CD4-positive, alpha-beta memory T cell (primary cell): ENCODE results near the gene NOL4L. TPM values are rescaled to one million over a fixed set of nuclear protein-coding genes. Genes with fewer than 3 reads are reported as not detected.

Experiments used
- CTCF ChIA-PET: fragments of 350-600 bp; sonication (Branson Sonifier 250); formaldehyde crosslinking; loops from one replicate; lab custom pipeline; 2021; ENCODE audit warnings: inconsistent platforms; ENCODE audit not compliant: partially characterized antibody; lab: Charles Lee
- POLR2A ChIA-PET: fragments of 350-600 bp; sonication (Branson Sonifier 250); formaldehyde crosslinking; loops from one replicate; lab custom pipeline; 2021; ENCODE audit not compliant: partially characterized antibody; lab: Charles Lee
- DNase-seq, 5 donors: peaks; one replicate each; pipeline versions ENCODE4 v3.0.0 to v3.0.0-alpha.2; 2020 to 2022; ENCODE audit warnings: mixed read lengths in 1 of 5
- H3K27ac ChIP-seq: one replicate; pipeline ENCODE4 v1.7.0; 2013; ENCODE audit warnings: low read depth, low read length
- H3K27me3 ChIP-seq: 2 replicates; pipeline ENCODE4 v1.7.0; 2013; ENCODE audit warnings: mild to moderate bottlenecking, low read length, moderate library complexity; ENCODE audit not compliant: insufficient read depth
- H3K36me3 ChIP-seq: 2 replicates; pipeline ENCODE4 v1.7.0; 2013; ENCODE audit warnings: mild to moderate bottlenecking, low read length, moderate library complexity; ENCODE audit not compliant: insufficient read depth
- H3K4me1 ChIP-seq: 2 replicates; pipeline ENCODE4 v1.7.0; 2013; ENCODE audit warnings: mild to moderate bottlenecking, low read length, moderate library complexity; ENCODE audit not compliant: insufficient read depth
- H3K4me3 ChIP-seq, 2 donors: one replicate each; pipeline ENCODE4 v1.7.0; 2013; ENCODE audit warnings: low read length in 2 of 2, mild to moderate bottlenecking in 1 of 2
- H3K9me3 ChIP-seq, 2 donors: one replicate each; pipeline ENCODE4 v1.7.0; 2013; ENCODE audit warnings: low read length in 2 of 2, control low read depth in 1 of 2; ENCODE audit not compliant: control insufficient read depth in 1 of 2
- H3K27ac Mint-ChIP-seq, 7 donors: one replicate each; pipeline ENCODE4 v1.8.0; 2020 to 2021; ENCODE audit warnings: mixed read lengths in 7 of 7, mild to moderate bottlenecking in 6 of 7, inconsistent platforms in 3 of 7, moderate library complexity in 3 of 7
- H3K27me3 Mint-ChIP-seq, 2 donors: one replicate each; pipeline ENCODE4 v1.8.0; 2020 to 2021; ENCODE audit warnings: mixed read lengths in 2 of 2
- H3K36me3 Mint-ChIP-seq, 2 donors: one replicate each; pipeline ENCODE4 v1.8.0; 2020 to 2021; ENCODE audit warnings: mixed read lengths in 2 of 2, inconsistent platforms in 1 of 2, mild to moderate bottlenecking in 1 of 2
- H3K4me1 Mint-ChIP-seq, 4 donors: one replicate each; pipeline ENCODE4 v1.8.0; 2020 to 2021; ENCODE audit warnings: mixed read lengths in 4 of 4, mild to moderate bottlenecking in 1 of 4
- H3K4me3 Mint-ChIP-seq, 8 donors: one replicate each; pipeline ENCODE4 v1.8.0; 2020 to 2021; ENCODE audit warnings: mixed read lengths in 8 of 8, mild to moderate bottlenecking in 7 of 8, moderate library complexity in 6 of 8, inconsistent platforms in 3 of 8
- H3K9me3 Mint-ChIP-seq, 8 donors: one replicate each; pipeline ENCODE4 v1.8.0; 2020 to 2021; ENCODE audit warnings: mixed read lengths in 8 of 8, mild to moderate bottlenecking in 5 of 8, inconsistent platforms in 3 of 8, moderate library complexity in 1 of 8
- intact Hi-C: fragments of 100-400 bp; cut with micrococcal nuclease; formaldehyde crosslinking; loops from one replicate; pipeline ENCODE4 v1.15.1; 2023
- polyA plus RNA-seq, 2 donors: library from polyadenylated mRNA; unstranded; fragments of 300-500 nt; fragmentation: Illumina TruSeq; gene quantifications; one replicate each; pipeline ENCODE4 v1.2.3, GENCODE V29; 2021
- total RNA-seq, 2 experiments: library from RNA; stranded (reverse); gene quantifications; one replicate each; pipeline ENCODE4 v1.2.3, GENCODE V29; 2021

The NOL4L gene
- total and polyA plus RNA-seq, 4 experiments from 2014 or later, result 7.0 to 74.2 (median 47.5) TPM

- no peaks in the 10 kb centered on the region for H3K4me1 ChIP-seq
- H3K4me3 ChIP-seq, result no peak overlapping the region
- H3K36me3 Mint-ChIP-seq, result peaks cover 18 to 54% of the 10 kb centered on the region in 2 donors
- no peaks in the 10 kb centered on the region for H3K27me3 ChIP-seq
- no peak overlapping the region for H3K4me3 Mint-ChIP-seq
- peaks cover 61% of the 10 kb centered on the region for H3K36me3 ChIP-seq
- no peak for DNase-seq
- H3K27ac ChIP-seq, result no peak overlapping the region
- H3K27me3 Mint-ChIP-seq, result no peaks in the 10 kb centered on the region
- H3K9me3 Mint-ChIP-seq, result peaks cover 0 to 7% (median 0%) of the 10 kb centered on the region in 8 donors
- peaks cover 0 to 6% (median 2%) of the 10 kb centered on the region in 4 donors for H3K4me1 Mint-ChIP-seq
- CTCF ChIA-PET, result no interaction called here
- H3K9me3 ChIP-seq, result no peaks in the 10 kb centered on the region
- intact Hi-C loops, result no loop called here
- peak overlapping the region in 3 of 7 donors; percentile 30 to 85 (median 79) for H3K27ac Mint-ChIP-seq
- POLR2A ChIA-PET, result interaction anchor here (0.7 kb wide), 1 partner anchor 12 kb away, joined by 3 read pairs; no protein-coding TSS in a partner anchor
These were observed 130.7 kb downstream of the NOL4L start for GRCh38 chr20:32454164-32455145.

DNA sequence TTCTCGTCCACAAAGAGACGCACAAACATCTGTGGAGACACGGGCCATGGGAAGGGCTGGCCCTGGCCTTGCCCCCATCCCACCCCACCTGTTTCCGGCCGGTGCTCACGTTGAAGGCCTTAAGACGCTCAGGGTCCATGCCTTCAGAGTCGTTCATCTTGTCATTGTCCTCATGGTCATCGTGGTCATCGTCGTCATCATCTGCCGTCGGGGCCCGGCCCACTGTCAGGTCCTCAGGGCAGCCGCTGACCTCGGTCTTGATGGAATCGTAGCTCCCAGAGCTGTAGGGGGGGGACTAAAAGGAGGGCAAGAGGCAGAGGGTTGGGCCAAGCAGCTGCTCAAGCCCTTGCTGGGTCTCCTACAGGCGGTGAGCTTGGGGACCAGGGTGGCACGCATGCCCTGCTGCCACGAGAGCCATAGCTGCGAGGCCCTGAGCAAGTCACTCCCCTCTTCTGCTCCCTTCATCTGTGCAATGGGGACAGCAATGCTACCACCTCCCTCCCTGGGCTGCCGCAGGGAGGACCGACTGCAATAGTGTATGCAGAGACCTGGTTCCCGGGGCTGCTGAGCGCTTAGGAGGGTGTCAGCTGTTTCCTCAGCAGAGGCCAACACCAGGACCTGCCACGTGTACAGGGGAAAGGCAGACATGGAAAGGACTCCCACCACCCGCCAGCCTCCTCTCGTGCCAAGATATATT lies 131.5 kb downstream of the NOL4L start:
- intact Hi-C loops, result no loop called here
- Mint-ChIP-seq H3K36me3 (peaks cover 18 to 58% of the 10 kb centered on the region in 2 donors), H3K27ac (no peak overlapping the region), H3K27me3 (no peaks in the 10 kb centered on the region), H3K4me1 (peaks cover 0 to 6% (median 1%) of the 10 kb centered on the region in 4 donors), H3K4me3 (no peak overlapping the region), H3K9me3 (peaks cover 0 to 7% (median 0%) of the 10 kb centered on the region in 8 donors)
- Histone ChIP-seq H3K36me3 (peaks cover 64% of the 10 kb centered on the region), H3K27ac (no peak overlapping the region), H3K27me3 (no peaks in the 10 kb centered on the region), H3K4me1 (no peaks in the 10 kb centered on the region), H3K4me3 (no peak overlapping the region), H3K9me3 (no peaks in the 10 kb centered on the region)
- DNase-seq, result no peak
- POLR2A ChIA-PET, result interaction anchor here (0.7 kb wide), 1 partner anchor 13 kb away, joined by 3 read pairs; no protein-coding TSS in a partner anchor
- CTCF ChIA-PET, result no interaction called here

DNA sequence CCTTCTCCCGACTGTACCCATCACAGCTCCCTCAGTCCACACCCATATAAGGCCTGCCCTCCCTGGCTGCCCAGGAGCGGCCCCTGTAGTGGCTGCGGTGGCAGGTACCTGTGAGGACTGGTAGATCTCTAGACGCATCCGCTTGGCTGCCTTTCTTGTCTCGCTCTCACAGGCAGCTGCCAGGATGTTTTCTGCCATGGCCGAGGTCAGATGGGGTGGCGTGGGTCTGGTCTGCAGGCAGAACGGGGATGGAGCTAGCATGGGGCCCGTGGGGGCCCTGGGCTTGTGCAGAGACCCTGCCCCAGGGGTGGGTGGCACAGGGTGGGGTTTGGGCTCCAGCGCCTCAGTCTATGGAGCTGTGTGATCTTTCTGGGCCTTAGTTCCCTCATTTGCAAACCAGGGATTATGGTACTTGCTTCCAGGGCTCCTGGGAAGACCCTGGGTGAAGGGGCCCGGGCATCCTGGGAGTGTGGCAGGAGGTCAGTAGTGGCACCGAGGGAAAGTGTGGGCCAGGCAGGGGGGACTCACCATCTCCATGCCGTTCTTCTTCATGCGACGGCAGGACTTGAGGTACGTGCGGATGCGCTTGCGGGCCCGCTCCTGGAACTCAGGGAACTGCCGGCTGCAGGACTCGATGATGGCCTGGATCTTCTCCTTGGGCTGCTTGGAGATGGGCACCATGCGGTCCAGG lies 132.2 kb downstream of the NOL4L start:
- no peaks in the 10 kb centered on the region for H3K9me3 ChIP-seq
- H3K4me1 ChIP-seq, result no peaks in the 10 kb centered on the region
- peaks cover 21 to 58% of the 10 kb centered on the region in 2 donors for H3K36me3 Mint-ChIP-seq
- no peak overlapping the region for H3K4me3 Mint-ChIP-seq
- H3K27ac Mint-ChIP-seq, result peak overlapping the region in 4 of 7 donors; percentile 42 to 69 (median 60)
- H3K4me3 ChIP-seq, result no peak overlapping the region
- no peaks in the 10 kb centered on the region for H3K27me3 ChIP-seq
- ChIA-PET CTCF (no interaction called here), POLR2A (interaction anchor here (1.3 kb wide), 1 partner anchor 31 kb away, joined by 3 read pairs; no protein-coding TSS in a partner anchor)
- no peak overlapping the region for H3K27ac ChIP-seq
- no peak for DNase-seq
- peaks cover 0 to 5% (median 0%) of the 10 kb centered on the region in 8 donors for H3K9me3 Mint-ChIP-seq
- peaks cover 0 to 6% (median 0%) of the 10 kb centered on the region in 4 donors for H3K4me1 Mint-ChIP-seq
- H3K27me3 Mint-ChIP-seq, result no peaks in the 10 kb centered on the region
- intact Hi-C loops, result no loop called here
- H3K36me3 ChIP-seq, result peaks cover 64% of the 10 kb centered on the region

- intact Hi-C loops, result no loop called here
- DNase-seq, result no peak
- Histone ChIP-seq H3K4me3 (no peak overlapping the region), H3K36me3 (peaks cover 67% of the 10 kb centered on the region), H3K9me3 (no peaks in the 10 kb centered on the region), H3K27me3 (no peaks in the 10 kb centered on the region), H3K4me1 (no peaks in the 10 kb centered on the region), H3K27ac (no peak overlapping the region)
- ChIA-PET CTCF (interaction anchor here (0.5 kb wide), 1 partner anchor 313 kb away, joined by 3 read pairs; no protein-coding TSS in a partner anchor), POLR2A (interaction anchor here (1.3 kb wide), 1 partner anchor 32 kb away, joined by 3 read pairs; no protein-coding TSS in a partner anchor)
- H3K27me3 Mint-ChIP-seq, result no peaks in the 10 kb centered on the region
- H3K4me3 Mint-ChIP-seq, result no peak overlapping the region
- H3K4me1 Mint-ChIP-seq, result peaks cover 0 to 7% (median 1%) of the 10 kb centered on the region in 4 donors
- H3K36me3 Mint-ChIP-seq, result peaks cover 25 to 67% of the 10 kb centered on the region in 2 donors
- H3K27ac Mint-ChIP-seq, result peak overlapping the region in 4 of 7 donors; percentile 29 to 84 (median 62)
- H3K9me3 Mint-ChIP-seq, result peaks cover 0 to 5% (median 0%) of the 10 kb centered on the region in 8 donors
These were observed 133.3 kb downstream of the NOL4L start for GRCh38 chr20:32451682-32452461.

GRCh38 chr20:32451340-32451681 lies 133.8 kb downstream of the NOL4L start:
- no peak overlapping the region for H3K4me3 ChIP-seq
- peaks cover 0 to 5% (median 0%) of the 10 kb centered on the region in 8 donors for H3K9me3 Mint-ChIP-seq
- no peaks in the 10 kb centered on the region for H3K4me1 ChIP-seq
- no peak overlapping the region for H3K4me3 Mint-ChIP-seq
- H3K9me3 ChIP-seq, result no peaks in the 10 kb centered on the region
- H3K36me3 ChIP-seq, result peaks cover 71% of the 10 kb centered on the region
- no peaks in the 10 kb centered on the region for H3K27me3 ChIP-seq
- ChIA-PET POLR2A (no interaction called here), CTCF (no interaction called here)
- peaks cover 27 to 71% of the 10 kb centered on the region in 2 donors for H3K36me3 Mint-ChIP-seq
- no peak overlapping the region for H3K27ac ChIP-seq
- intact Hi-C loops, result no loop called here
- peaks cover 0 to 11% (median 4%) of the 10 kb centered on the region in 4 donors for H3K4me1 Mint-ChIP-seq
- H3K27ac Mint-ChIP-seq, result peak overlapping the region in 5 of 7 donors; percentile 17 to 84 (median 50)
- H3K27me3 Mint-ChIP-seq, result no peaks in the 10 kb centered on the region
- no peak for DNase-seq

DNA sequence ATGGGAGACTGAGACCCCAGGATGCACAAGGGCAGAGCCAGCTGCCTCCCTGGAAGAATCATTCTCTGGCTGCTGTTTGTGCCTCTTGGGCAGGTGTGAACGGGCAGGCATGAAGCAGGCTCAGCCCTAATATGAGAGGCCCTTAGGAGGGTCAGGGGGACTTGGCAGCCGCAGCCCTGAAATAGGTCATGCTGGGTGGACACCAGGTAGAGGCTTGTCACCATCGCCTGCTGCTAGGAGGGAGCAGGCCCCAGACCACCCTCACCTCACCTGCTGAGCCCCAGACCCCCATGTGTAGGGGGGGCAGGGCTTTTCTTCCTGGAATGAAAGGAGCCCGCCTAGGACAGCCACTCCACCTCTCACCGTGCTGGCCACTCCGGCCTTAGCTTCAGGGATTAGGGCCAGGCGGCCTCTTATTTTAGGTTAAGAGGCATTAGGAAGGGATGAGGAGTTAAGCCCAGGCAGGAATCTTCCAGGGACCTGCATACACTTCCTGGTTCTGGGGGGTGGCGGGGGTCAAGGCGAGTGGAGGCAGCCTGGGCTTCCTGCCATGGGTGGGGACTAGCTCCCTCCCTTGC lies 134.6 kb downstream of the NOL4L start:
- Histone ChIP-seq H3K4me1 (no peaks in the 10 kb centered on the region), H3K27ac (no peak overlapping the region), H3K4me3 (no peak overlapping the region), H3K36me3 (peaks cover 63% of the 10 kb centered on the region), H3K27me3 (no peaks in the 10 kb centered on the region), H3K9me3 (no peaks in the 10 kb centered on the region)
- Mint-ChIP-seq H3K9me3 (peaks cover 0 to 5% (median 0%) of the 10 kb centered on the region in 8 donors), H3K36me3 (peaks cover 27 to 70% of the 10 kb centered on the region in 2 donors), H3K27me3 (no peaks in the 10 kb centered on the region), H3K4me3 (no peak overlapping the region), H3K27ac (peak overlapping the region in 6 of 7 donors; percentile 17 to 89 (median 52)), H3K4me1 (peaks cover 0 to 13% (median 5%) of the 10 kb centered on the region in 4 donors)
- intact Hi-C loops, result no loop called here
- POLR2A ChIA-PET, result interaction anchor here (1.7 kb wide), 1 partner anchor 30 kb away, joined by 3 read pairs; no protein-coding TSS in a partner anchor
- CTCF ChIA-PET, result no interaction called here
- no peak for DNase-seq
